Liver (tissue), 9 donors: ENCODE results near the gene FAM78A. TPM values are rescaled to one million over a fixed set of nuclear protein-coding genes. Genes with fewer than 3 reads are reported as not detected.

Experiments
- DNase-seq: peaks from one replicate; pipeline ENCODE4 v3.0.0-alpha.2; 2017; ENCODE audit warnings: low spot score
- H3K27ac ChIP-seq, 2 donors: one replicate each; pipeline ENCODE4 v1.7.0; 2013; ENCODE audit warnings: inconsistent platforms in 2 of 2, low read length in 2 of 2, control low read depth in 1 of 2, low read depth in 1 of 2, mild to moderate bottlenecking in 1 of 2
- H3K27me3 ChIP-seq, 4 donors: one replicate each; pipeline versions ENCODE4 v1.6.1 to v1.7.0; 2013; ENCODE audit warnings: low read length in 3 of 4, inconsistent platforms in 1 of 4, mild to moderate bottlenecking in 1 of 4, moderate library complexity in 1 of 4; ENCODE audit not compliant: control insufficient read depth in 4 of 4, insufficient read depth in 4 of 4
- H3K36me3 ChIP-seq, 4 donors: one replicate each; pipeline versions ENCODE4 v1.6.1 to v1.7.0; 2013; ENCODE audit warnings: low read length in 3 of 4, mild to moderate bottlenecking in 3 of 4, low read depth in 1 of 4, moderate library complexity in 1 of 4; ENCODE audit not compliant: control insufficient read depth in 4 of 4, insufficient read depth in 3 of 4
- H3K4me1 ChIP-seq, 4 donors: one replicate each; pipeline versions ENCODE4 v1.6.1 to v1.7.0; 2013; ENCODE audit warnings: low read length in 3 of 4, mild to moderate bottlenecking in 3 of 4, moderate library complexity in 1 of 4; ENCODE audit not compliant: control insufficient read depth in 4 of 4, insufficient read depth in 4 of 4
- H3K4me3 ChIP-seq, 3 donors: one replicate each; pipeline versions ENCODE4 v1.6.1 to v1.7.0; 2013; ENCODE audit warnings: low read length in 3 of 3, control low read depth in 1 of 3, low read depth in 1 of 3, mild to moderate bottlenecking in 1 of 3
- H3K9ac ChIP-seq, 2 donors: one replicate each; pipeline ENCODE4 v1.7.0; 2013; ENCODE audit warnings: low read length in 2 of 2, mild to moderate bottlenecking in 2 of 2, moderate library complexity in 2 of 2, control low read depth in 1 of 2, low read depth in 1 of 2
- H3K9me3 ChIP-seq, 4 donors: one replicate each; pipeline versions ENCODE4 v1.6.1 to v1.7.0; 2013; ENCODE audit warnings: low read length in 3 of 4; ENCODE audit not compliant: control insufficient read depth in 4 of 4
- ATF3 ChIP-seq: IDR thresholded peaks from 2 replicates; pipeline ENCODE4 v1.6.1; 2016; ENCODE audit warnings: antibody characterized with exemption
- EGR1 ChIP-seq, 2 donors: IDR thresholded peaks; 2 replicates each; pipeline ENCODE4 v1.6.1; 2016 to 2018; ENCODE audit warnings: antibody characterized with exemption in 2 of 2, low read depth in 2 of 2
- FOXA1 ChIP-seq: IDR thresholded peaks from 2 replicates; pipeline ENCODE4 v1.6.1; 2016; ENCODE audit warnings: antibody characterized with exemption
- FOXA2 ChIP-seq: IDR thresholded peaks from 2 replicates; pipeline ENCODE4 v1.6.1; 2016; ENCODE audit warnings: antibody characterized with exemption
- GABPA ChIP-seq, 2 donors: IDR thresholded peaks in 1 of 2; conservative IDR thresholded peaks in 1 of 2; 2 replicates each; pipeline ENCODE4 v1.6.1; 2016; ENCODE audit warnings: antibody characterized with exemption in 2 of 2, mild to moderate bottlenecking in 1 of 2, moderate library complexity in 1 of 2
- HNF4G ChIP-seq: IDR thresholded peaks from 2 replicates; pipeline ENCODE4 v1.6.1; 2016; ENCODE audit warnings: antibody characterized with exemption
- RAD21 ChIP-seq, 2 donors: IDR thresholded peaks; 2 replicates each; pipeline ENCODE4 v1.6.1; 2016; ENCODE audit warnings: antibody characterized with exemption in 2 of 2, mild to moderate bottlenecking in 2 of 2
- REST ChIP-seq: IDR thresholded peaks from 2 replicates; pipeline ENCODE4 v1.6.1; 2016; ENCODE audit warnings: antibody characterized with exemption, mild to moderate bottlenecking
- RXRA ChIP-seq, 2 donors: IDR thresholded peaks; 2 replicates each; pipeline ENCODE4 v1.6.1; 2017 to 2018; ENCODE audit warnings: antibody characterized with exemption in 2 of 2, mild to moderate bottlenecking in 1 of 2
- SP1 ChIP-seq: IDR thresholded peaks from 2 replicates; pipeline ENCODE4 v1.6.1; 2018; ENCODE audit warnings: antibody characterized with exemption, mild to moderate bottlenecking
- TAF1 ChIP-seq: conservative IDR thresholded peaks from 2 replicates; pipeline ENCODE4 v1.6.1; 2016; ENCODE audit warnings: antibody characterized with exemption, mild to moderate bottlenecking
- YY1 ChIP-seq: IDR thresholded peaks from 2 replicates; pipeline ENCODE4 v1.6.1; 2016; ENCODE audit warnings: antibody characterized with exemption, mild to moderate bottlenecking
- ZBTB33 ChIP-seq: IDR thresholded peaks from 2 replicates; pipeline ENCODE4 v1.6.1; 2016; ENCODE audit warnings: antibody characterized with exemption
- WGBS: extraction: QIAGEN DNeasy Blood & Tissue Kit; methylation state at CpG from one replicate; pipeline ENCODE4 v1.1.7; 2013; 5-methylcytosine and 5-hydroxymethylcytosine counted together
- polyA plus RNA-seq, 2 donors: library from polyadenylated mRNA; stranded (reverse) in 1 of 2; unstranded in 1 of 2; fragments of 200-250 nt in 1 of 2; fragments of >200 nt in 1 of 2; fragmentation: Nextera tagmentation in 1 of 2; extraction: Ambion mirVana in 1 of 2; gene quantifications; one replicate each; pipeline versions ENCODE4 v1.2.1 to v1.2.3, GENCODE V29; 2013 to 2015
- total RNA-seq, 2 donors: library from RNA; depleted of rRNA; stranded (reverse); fragments of >200 nt; gene quantifications; one replicate each; pipeline ENCODE4 v1.2.3, GENCODE V29; 2014
- donor health status: healthy.
- donor health status: healthy.
- donor health status: healthy.
- donor health status: healthy.
- donor health status: healthy.

The FAM78A gene
- total and polyA plus RNA-seq, 4 donors: 0.25 to 6.6 (median 1.7) TPM

- Histone ChIP-seq H3K27me3 (no peaks in the 10 kb centered on the region), H3K4me3 (no peak overlapping the region), H3K9ac (no peak overlapping the region), H3K9me3 (no peaks in the 10 kb centered on the region), H3K27ac (no peak overlapping the region), H3K36me3 (no peaks in the 10 kb centered on the region), H3K4me1 (no peaks in the 10 kb centered on the region)
- DNase-seq: no peak
- TF ChIP-seq FOXA2 (no peak), GABPA (IDR thresholded peaks at IDR 0.05 in 1 of 2, conservative IDR thresholded peaks at IDR 0.05 in 1 of 2) (no peak), REST (no peak), RAD21 (IDR thresholded peaks at IDR 0.05) (no peak), TAF1 (no peak), FOXA1 (no peak)
- WGBS: 74% methylated on average over 19 of the region's 19 CpGs
These were observed 28.5 kb upstream of the FAM78A start for GRCh38 chr9:131304676-131305355.

GRCh38 chr9:131303381-131304321 lies 27.3 kb upstream of the FAM78A start:
- Histone ChIP-seq H3K4me1 (no peaks in the 10 kb centered on the region), H3K9me3 (no peaks in the 10 kb centered on the region), H3K27me3 (no peaks in the 10 kb centered on the region), H3K9ac (no peak overlapping the region), H3K4me3 (no peak overlapping the region), H3K36me3 (no peaks in the 10 kb centered on the region), H3K27ac (no peak overlapping the region)
- TF ChIP-seq YY1 (no peak), SP1 (no peak), ZBTB33 (no peak), RXRA (IDR thresholded peaks at IDR 0.05) (no peak), HNF4G (no peak), EGR1 (IDR thresholded peaks at IDR 0.05; ENCODE audit: low read depth in 2 of 2) (no peak), FOXA1 (no peak), RAD21 (IDR thresholded peaks at IDR 0.05) (no peak), FOXA2 (no peak), ATF3 (no peak), GABPA (IDR thresholded peaks at IDR 0.05 in 1 of 2, conservative IDR thresholded peaks at IDR 0.05 in 1 of 2) (no peak)
- no peak for DNase-seq
- WGBS: 76% methylated on average over 11 of the region's 11 CpGs
